Measurements from ENCODE around the gene ATRIP.
"Not testable (repeated sequence)": the region's sequence is repeated elsewhere in the genome, so short reads cannot be mapped to it uniquely, and the experiment has no call there.

ATRIP gene

DNA sequence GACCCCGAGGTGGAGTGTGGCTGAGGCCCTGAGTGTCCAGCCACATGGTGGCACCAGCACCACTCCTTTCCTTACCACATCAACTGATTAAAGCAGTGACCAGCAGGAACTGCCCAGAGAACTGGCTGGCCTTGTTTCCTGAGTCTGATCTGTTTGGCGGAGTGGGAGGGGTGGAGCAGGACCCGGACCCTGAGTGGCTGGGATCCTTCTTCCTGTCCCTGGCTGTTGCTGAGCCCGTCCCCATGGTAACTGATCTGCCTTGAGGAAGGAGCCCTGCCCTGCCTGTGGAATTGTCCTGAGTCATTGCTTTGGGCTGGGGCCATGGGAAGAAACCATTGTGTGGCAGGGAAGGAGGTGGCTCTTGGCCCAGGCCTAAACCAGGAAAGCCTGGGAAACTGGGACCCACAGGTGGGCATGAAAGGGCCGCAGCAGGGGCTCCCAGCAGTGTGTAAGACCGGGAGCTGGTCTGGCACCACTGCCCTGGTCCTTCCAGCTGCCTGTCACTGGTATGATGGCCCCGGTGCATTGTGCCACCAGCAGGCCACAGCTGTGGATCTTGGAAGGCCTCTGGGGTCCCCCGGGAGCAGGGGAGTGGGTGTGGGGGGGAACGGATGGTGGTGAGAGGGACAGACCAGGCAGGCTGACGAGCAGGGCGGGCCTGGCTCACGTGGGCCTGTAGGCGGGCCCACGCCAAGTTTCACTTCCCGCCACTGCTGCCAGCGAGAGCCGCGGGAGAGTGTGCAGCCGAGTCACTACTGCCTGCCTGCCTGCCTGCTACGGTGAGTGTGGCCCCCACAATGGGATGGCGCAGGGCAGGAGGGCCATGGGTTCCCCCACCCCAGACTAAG, 19.2 kb downstream of the ATRIP start:
- peak; percentile 87 to 96 for DNase-seq (ENCODE audit: low read depth in 1 of 2, low spot score in 1 of 2)
- in situ Hi-C loops (cut with HindIII; ENCODE audit: low pct_unique_long_range_greater_than_20kb, low sequenced_read_pairs), result no loop called here
- no peak for TF ChIP-seq JUND (IDR thresholded peaks at IDR 0.05; ENCODE audit: low read depth)

GRCh38 chr3:48466386-48467109, 20.0 kb downstream of the ATRIP start:
- in situ Hi-C loops (cut with HindIII; ENCODE audit: low pct_unique_long_range_greater_than_20kb, low sequenced_read_pairs), result no loop called here
- no peak for TF ChIP-seq JUND (IDR thresholded peaks at IDR 0.05; ENCODE audit: low read depth)
- no peak for DNase-seq (ENCODE audit: low read depth in 1 of 2, low spot score in 1 of 2)

DNA sequence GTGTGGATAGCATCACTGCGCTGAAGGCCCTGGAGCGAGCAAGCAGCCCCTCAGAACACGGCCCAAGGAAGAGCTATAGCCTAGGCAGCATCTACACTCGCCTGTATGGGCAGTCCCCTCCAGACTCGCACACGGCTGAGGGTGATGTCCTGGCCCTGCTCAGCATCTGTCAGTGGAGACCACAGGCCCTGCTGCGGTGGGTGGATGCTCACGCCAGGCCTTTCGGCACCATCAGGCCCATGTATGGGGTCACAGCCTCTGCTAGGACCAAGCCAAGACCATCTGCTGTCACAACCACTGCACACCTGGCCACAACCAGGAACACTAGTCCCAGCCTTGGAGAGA, 20.5 kb downstream of the ATRIP start:
- in situ Hi-C loops (cut with HindIII; ENCODE audit: low pct_unique_long_range_greater_than_20kb, low sequenced_read_pairs), result no loop called here
- TF ChIP-seq JUND (IDR thresholded peaks at IDR 0.05; ENCODE audit: low read depth), result no peak
- DNase-seq (ENCODE audit: low read depth in 1 of 2, low spot score in 1 of 2), result no peak

DNA sequence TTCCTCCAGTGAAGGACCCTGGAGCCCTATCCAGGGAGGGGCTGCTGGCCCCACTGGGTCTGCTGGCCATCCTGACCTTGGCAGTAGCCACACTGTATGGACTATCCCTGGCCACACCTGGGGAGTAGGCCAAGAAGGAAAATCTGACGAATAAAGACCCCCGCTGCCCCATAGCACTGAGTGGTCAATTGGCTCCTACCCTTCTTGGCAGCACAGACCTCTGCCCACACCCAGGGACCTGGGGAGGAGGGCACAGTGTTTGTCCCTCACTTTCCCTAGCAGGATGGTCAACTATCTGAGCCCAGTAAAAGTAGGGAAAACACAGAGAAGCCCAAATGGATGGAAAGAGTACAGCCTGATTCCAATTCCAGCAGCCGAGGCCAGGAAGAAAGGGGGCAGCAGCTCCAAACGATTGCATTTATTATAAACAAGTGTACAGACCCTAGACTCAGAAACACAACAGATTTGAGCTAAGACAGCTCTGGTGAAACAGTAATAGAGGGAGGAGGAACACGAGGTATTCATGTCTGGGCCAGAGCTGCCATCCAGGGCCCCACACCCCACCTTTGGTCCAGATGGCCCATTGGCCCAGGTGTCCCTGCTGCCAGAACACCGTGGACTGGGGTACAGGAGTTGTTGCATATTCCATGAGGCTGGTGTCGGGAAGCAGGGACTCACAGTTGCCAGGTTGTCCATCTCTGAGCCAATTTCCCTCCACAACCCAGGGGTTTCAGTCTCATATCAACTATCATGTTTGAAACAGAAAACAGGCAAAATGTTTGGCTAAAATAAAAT, 21.1 kb downstream of the ATRIP start:
- in situ Hi-C loops (cut with HindIII; ENCODE audit: low pct_unique_long_range_greater_than_20kb, low sequenced_read_pairs), result no loop called here
- no peak for DNase-seq (ENCODE audit: low read depth in 1 of 2, low spot score in 1 of 2)
- TF ChIP-seq JUND (IDR thresholded peaks at IDR 0.05; ENCODE audit: low read depth), result no peak

GRCh38 chr3:48468329-48468731, 21.8 kb downstream of the ATRIP start:
- DNase-seq (ENCODE audit: low read depth in 1 of 2, low spot score in 1 of 2), result no peak
- in situ Hi-C loops (cut with HindIII; ENCODE audit: low pct_unique_long_range_greater_than_20kb, low sequenced_read_pairs), result no loop called here
- TF ChIP-seq JUND (IDR thresholded peaks at IDR 0.05; ENCODE audit: low read depth), result no peak

DNA sequence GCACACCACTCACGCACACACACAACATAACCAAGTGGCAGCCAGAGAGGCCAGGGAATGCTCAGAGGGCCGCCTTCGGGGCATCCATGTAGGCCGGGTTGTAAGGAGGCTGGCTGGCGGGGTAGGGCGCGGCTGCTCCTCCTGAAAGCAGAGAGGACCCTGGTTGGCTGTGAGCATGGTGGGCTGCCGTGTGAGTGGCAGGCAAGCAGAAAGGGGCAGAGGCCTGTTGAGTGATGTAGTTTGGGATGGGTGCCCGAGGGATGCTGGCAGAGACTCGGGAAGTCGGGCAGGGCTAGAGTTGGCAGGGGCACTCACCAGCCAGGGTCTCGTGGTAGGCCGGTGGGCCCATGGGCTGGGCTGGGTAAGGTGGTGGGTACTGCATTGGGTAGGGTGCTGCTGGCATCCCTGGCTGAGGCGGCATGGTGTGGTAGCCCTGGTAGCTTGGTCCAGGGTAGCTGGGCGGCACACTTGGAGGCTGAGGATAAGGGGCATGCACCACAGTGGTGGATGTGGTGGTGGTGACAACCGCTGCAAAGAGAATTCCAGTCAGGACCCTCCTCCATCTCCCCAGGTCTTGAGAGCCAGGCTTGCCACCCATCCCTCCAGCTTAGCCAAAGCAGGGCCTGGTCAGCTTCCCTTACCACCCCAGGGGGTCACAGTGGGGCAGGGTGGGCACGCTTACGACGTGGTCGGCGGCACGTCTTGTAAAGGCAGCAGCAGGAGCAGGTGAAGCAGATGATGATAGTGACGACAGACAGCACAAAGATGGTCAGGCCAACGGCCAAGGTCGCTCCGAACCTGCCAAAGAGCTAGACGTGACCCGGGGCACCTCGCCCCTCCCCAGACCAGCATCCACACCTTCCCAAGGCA, 22.7 kb downstream of the ATRIP start:
- DNase-seq (ENCODE audit: low read depth in 1 of 2, low spot score in 1 of 2), result no peak
- in situ Hi-C loops (cut with HindIII; ENCODE audit: low pct_unique_long_range_greater_than_20kb, low sequenced_read_pairs), result no loop called here
- TF ChIP-seq JUND (IDR thresholded peaks at IDR 0.05; ENCODE audit: low read depth), result no peak

DNA sequence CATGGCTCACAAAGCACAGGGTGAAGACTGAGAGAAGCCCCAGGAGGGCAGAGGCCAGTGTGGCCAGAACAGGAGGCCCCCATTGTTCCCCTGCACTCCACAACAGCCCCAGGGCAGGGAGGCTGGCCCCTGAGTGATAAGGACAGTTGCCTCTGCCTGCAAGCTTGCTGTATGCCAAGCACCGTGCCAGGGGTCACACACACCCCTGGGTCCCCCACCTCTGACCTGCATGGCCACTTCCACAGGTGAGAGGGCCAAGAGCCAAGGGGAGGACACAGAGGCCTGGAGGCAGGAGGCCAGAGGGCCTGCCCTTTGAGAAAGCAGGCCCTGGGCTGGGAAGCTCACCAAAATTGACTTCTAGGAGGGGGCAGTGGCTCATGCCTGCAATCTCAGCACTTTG, 23.7 kb downstream of the ATRIP start:
- no peak for DNase-seq (ENCODE audit: low read depth in 1 of 2, low spot score in 1 of 2)
- in situ Hi-C loops (cut with HindIII; ENCODE audit: low pct_unique_long_range_greater_than_20kb, low sequenced_read_pairs), result no loop called here
- TF ChIP-seq JUND (IDR thresholded peaks at IDR 0.05; ENCODE audit: low read depth), result no peak

DNA sequence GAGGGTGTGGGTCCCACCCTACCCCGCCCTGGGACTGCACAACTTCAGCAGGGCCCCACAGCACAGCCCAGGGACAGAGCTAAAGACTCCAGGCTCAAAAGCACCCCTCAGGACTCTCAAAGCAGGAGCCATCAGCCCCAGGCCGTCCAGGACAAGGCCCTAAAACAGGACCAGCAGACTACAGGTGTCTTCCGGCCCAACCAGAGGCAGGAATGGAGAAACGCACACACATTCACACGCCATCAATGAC, 26.1 kb downstream of the ATRIP start:
- peak in 1 of 2 experiments; percentile 18 for DNase-seq (ENCODE audit: low read depth in 1 of 2, low spot score in 1 of 2)
- in situ Hi-C loops (cut with HindIII; ENCODE audit: low pct_unique_long_range_greater_than_20kb, low sequenced_read_pairs), result no loop called here
- TF ChIP-seq JUND (IDR thresholded peaks at IDR 0.05; ENCODE audit: low read depth), result no peak

DNA sequence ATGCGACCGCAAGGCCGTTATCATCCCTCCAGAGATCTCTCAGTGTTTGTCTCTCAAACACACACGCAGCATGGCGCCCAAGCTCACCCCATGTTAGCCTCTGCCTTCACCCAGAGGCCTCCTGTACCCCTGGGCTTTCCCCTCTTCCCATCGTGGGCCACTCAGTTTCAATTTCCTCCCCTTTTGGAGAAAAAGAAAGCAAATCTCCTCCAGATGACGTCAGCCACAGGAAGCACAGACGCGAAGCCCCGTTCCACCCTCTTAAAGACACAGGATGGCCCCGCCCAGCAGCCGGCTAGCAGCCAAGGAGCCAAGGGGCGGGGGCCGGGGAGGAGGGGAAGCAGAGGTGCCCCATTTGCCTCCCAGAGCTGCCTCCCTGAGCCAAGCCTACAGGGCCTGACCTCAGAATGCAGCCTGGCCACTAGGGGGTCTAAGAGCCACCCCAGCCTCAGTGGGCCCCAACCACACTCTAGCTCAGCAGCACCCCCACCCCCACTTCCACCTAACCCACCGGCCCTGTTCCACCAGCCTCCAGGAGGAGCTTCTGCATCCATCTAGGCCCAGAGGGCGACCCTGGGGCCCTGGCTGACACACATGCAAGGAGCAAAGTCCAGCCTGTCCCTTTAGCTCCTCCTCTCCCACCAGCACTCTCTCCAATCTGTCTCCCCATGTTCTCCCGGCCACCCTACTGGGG, 26.5 kb downstream of the ATRIP start:
- no peak for TF ChIP-seq JUND (IDR thresholded peaks at IDR 0.05; ENCODE audit: low read depth)
- peak; percentile 62 to 87 for DNase-seq (ENCODE audit: low read depth in 1 of 2, low spot score in 1 of 2)
- in situ Hi-C loops (cut with HindIII; ENCODE audit: low pct_unique_long_range_greater_than_20kb, low sequenced_read_pairs), result no loop called here

GRCh38 chr3:48473617-48473952, 27.0 kb downstream of the ATRIP start:
- no peak for DNase-seq (ENCODE audit: low read depth in 1 of 2, low spot score in 1 of 2)
- in situ Hi-C loops (cut with HindIII; ENCODE audit: low pct_unique_long_range_greater_than_20kb, low sequenced_read_pairs), result no loop called here
- no peak for TF ChIP-seq JUND (IDR thresholded peaks at IDR 0.05; ENCODE audit: low read depth)

- in situ Hi-C loops (cut with HindIII; ENCODE audit: low pct_unique_long_range_greater_than_20kb, low sequenced_read_pairs); DNase-seq (ENCODE audit: low read depth in 1 of 2, low spot score in 1 of 2): not testable (repeated sequence)
Observed at GRCh38 chr3:48474031-48474430, 27.5 kb downstream of the ATRIP start.

DNA sequence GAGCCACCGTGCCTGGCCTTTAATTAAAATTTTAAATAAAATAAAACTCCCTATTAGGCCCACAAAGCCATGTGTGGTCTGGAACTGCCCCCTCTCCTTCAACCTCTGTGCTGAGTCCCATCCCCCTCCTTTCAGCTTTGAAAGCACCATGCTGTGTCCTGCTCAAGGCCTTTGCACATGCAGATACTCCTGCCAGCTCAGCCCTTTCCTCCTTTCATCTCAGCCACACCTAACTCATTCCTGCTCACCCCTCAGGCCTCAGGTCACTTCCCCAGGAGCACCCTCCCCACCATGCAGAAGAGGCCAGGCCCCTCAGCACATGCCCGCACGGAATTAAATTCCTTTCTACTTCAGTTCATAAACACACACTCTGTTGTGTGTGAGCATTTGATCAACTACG, 28.1 kb downstream of the ATRIP start:
- no peak for DNase-seq (ENCODE audit: low read depth in 1 of 2, low spot score in 1 of 2)
- in situ Hi-C loops (cut with HindIII; ENCODE audit: low pct_unique_long_range_greater_than_20kb, low sequenced_read_pairs), result no loop called here
- no peak for TF ChIP-seq JUND (IDR thresholded peaks at IDR 0.05; ENCODE audit: low read depth)
